IPS-NIHi7 (cell line): ENCODE data around the gene ZNF747.

Source experiments
- DNase-seq: peaks from one replicate; pipeline ENCODE4 v3.0.0; 2012; ENCODE audit warnings: mixed read lengths; ENCODE audit errors: extremely low spot score

ZNF747 gene

DNA sequence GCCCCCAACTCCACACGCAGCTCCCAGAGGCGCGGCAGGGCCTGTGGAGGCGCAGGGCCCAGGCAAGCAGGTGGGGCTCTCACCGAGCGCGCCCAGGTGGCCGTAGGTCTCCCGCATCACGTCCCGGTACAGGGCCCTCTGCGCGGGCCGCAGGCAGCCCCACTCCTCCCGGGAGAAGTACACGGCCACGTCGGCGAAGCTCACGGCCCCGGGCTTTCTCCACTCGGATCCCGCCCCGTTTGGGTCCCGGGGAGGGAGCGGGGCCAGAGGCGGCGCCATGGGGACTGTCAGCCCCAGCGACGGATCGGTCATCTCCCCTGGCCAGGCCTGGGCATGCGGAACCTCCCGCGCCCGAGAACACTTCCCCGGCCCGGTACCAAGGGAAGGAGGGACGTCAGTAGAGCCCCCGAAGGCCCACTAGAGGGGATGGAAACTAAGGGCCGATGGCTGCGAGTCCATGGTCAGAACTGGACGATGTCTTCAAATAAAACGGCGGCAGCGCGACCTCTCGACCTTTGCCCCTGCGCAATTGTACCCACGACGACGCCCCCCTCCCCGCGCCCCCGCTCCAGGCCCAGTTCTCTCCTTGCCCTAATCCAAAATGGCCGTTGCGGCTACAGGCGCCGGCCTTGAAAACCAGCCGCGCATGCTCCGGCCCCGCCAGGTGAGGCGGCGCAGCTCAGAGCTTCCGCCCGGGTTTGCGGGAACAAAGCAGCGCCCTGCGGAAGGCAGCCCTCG, at the start of gene ZNF747:
ZNF747 (minus strand) TSS at position 491 of the 738 bp plus-strand sequence; CDS start at position 312, 179 bp downstream.
- DNase-seq: peak; percentile 87

DNA sequence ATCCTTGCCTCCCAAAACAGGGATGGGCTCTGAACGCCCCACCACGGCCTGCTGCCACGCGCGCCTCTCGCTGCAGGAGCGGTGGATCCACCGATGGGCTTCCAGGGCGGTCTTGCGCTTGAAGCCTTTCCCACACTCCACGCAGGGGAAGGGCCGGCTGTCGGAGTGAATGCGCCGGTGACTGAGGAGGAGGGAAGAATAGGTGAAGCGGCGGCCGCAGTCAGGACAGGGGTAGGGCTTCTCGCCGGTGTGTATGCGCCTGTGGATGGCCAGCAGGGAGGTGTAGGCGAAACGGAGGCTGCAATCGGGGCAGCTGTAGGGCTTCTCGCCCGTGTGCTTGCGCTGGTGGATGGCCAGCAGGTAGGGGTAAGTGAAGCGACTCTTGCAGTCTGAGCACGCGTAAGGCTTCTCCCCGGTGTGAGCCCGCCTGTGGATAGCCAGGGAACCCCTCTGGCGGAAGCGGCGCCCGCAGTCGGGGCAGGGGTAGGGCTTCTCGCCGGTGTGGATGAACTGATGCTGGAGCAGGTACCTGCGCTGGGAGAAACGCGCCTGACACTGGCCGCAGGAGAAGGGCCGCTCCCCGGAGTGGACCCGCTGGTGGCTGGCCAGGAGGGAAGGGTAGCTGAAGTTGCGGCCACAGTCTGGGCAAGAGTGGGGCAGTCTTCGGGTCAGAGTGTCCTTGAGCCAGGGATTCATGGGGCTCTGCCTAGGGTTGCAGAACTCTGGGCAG, 48.1 kb upstream of the ZNF747 start:
- no peak for DNase-seq

DNA sequence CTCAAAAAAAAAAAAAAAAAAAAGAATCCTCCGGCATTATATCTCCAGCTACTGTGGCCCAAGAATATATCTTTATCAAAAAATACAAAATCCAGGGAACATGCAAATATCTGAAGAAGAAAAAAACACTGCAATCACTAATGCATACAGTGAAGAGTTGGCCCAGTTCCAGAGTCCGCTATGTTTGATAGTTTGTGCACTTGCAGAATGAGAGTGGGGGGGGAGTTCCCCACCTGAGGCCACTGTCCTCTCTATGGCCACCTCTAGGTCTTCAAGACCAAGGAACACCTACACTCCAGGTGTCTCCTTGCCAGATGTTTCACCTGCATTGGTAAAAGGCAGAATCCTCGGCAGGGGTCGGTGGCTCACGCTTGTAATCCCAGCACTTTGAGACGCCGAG, 46.8 kb upstream of the ZNF747 start:
- no peak for DNase-seq

DNA sequence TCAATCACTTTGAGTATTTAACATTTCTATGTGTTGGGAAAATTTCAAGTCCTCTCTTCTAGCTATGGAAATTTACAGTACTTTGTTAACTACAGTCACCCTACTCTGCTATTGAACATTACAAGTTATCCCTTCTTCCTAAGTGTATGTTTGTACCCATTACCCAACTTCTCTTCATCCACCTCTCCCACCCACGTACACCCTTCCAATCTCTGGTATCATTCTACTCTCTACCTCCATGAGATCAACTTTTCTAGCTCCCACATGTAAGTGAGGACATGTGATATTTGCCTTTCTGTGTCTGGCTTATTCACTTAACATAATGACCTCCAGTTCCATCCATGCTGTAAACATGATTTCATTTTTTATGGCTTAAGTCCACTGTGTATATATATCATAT, 40.0 kb upstream of the ZNF747 start:
- DNase-seq: no peak

DNA sequence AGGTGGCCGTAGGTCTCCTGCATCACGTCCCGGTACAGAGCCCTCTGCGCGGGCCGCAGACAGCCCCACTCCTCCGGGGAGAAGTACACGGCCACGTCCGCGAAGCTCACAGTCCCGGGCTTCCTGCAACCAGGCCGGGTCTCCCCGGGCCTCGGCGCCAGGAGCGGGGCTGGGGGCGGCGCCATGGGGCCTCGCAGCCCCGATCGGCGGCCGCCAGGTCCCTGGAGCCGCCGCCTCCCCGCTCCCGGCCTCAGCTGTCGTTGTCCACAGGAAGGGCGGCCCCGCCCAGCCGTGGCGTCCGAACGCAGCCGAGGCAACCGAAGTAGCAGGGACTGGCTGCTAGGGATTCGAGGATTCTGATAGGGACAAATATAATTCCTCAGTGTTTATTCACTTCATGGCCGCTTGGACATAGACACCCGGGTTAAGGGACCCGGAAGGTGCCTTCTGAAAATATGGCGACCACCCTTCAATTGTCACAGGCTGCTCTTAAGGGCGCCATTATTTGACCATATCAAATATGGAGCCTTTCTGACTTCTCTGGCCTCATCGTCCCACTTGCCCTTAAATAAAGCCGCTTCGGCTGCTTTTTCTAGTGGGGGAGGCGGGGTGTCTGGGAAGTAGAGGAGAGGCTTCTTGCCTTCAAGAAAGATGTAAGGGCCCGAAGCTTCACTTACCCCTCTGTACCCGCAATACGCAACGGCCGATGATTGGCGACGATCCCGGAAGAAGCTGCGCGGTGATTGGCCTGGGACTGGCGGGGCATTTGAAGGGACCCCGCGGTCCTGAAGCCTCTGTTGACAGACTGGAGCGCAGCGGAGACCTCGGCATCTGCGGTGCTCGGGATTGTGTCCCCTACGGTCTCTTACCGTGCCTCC, 37.0 kb upstream of the ZNF747 start, which contains the start of gene ZNF688:
ZNF688 (minus strand) TSS at position 270 of the 878 bp plus-strand sequence; CDS start at position 185, 85 bp downstream.
- DNase-seq: peak; percentile 97

DNA sequence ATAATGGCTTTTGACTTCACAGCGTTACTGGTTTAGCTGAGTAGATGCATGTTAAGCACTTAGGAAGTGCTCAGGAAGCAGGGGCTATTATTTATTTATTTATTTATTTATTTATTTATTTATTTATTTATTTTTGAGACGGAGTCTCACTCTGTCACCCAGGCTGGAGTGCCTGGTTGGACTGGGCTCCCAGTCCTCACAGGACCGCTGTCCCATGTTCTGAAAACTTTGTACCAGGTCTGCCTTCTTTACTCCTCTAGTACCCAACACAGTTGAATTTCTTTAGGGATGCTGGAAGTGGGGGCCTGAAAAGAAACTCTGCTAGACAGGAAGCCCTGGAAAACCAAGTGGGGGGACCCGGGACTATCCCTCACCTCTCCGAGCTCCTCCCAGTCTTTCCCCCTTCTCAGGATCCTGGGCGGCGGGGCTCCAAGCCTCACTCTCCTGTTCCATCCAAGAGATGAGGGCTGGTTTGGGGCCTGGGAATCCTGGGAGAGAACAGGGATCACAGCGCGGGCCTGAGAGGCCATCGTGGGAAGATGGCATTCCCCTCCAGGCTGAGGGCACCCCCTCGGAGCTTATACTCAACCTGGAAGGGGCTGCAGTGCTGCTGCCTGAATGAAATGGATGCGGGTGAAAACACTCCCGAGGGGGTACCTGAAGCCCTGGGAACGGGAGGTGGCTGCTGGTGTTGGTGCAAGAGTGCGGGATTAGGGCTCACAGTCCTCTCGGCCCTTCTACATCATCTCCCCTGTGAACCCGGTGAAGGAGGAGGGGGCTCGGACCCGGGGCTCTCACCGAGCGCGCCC, 36.2 kb upstream of the ZNF747 start:
- DNase-seq: peak; percentile 37

DNA sequence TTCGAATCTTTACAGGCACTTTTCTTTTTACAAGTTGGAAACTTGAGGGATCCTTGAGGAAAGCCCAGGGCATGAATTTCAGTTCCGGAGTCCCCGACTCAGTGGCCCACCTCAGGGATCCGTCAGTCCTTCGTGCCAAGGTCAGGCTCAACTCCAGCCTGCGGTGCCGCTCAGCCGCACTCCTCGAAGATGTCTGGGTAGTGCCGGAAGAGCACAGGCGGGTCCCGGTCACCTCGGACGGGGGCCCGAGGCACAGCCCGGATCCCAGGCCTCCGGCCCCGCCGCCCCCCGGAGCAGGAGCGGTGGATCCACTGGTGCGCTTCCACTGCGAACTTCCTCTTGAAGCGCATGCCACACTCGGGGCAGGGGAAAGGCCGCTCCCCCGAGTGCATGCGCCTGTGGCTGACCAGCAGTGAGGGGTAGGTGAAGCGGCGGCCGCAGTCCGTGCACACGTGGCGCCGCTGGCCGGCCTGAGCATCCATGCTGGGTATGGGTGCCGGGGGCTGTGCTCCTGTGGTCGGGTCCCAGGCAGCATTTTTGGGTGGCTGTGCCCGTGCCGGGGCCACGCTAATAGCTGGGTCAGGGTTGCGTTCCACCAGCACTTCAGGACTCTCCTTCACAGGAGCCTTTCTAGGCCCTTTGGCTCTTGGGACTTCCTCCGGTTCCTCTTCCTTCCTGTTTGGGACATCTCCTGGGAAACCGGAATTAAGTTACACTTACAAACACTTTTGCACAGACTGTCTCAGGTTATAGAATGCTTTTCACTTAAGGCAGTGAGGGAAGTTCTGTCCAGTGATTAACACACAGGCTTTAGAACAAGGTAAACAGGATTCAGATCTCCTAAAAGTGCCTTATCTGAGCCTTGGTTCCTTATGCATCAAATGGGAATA, 35.3 kb upstream of the ZNF747 start:
- no peak for DNase-seq

DNA sequence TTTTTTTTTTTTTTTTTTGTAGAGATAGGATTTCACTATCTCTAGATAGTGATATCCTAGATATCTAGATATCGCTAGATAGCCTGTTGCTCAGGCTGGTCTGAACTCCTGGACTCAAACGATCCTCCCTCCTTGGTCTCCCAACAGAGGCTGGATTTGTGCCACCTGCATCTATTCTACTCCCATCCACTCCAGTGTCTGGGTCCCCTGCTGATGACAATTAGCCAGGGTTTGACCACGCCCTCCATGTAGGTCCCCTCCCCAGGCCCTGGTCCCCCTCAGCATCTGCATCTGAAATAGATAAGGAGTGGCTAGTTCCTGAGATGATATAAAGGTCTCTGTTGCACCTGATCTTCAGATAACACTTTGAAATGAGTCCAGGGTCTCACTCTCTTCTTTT, 34.6 kb upstream of the ZNF747 start:
- DNase-seq: no peak

DNA sequence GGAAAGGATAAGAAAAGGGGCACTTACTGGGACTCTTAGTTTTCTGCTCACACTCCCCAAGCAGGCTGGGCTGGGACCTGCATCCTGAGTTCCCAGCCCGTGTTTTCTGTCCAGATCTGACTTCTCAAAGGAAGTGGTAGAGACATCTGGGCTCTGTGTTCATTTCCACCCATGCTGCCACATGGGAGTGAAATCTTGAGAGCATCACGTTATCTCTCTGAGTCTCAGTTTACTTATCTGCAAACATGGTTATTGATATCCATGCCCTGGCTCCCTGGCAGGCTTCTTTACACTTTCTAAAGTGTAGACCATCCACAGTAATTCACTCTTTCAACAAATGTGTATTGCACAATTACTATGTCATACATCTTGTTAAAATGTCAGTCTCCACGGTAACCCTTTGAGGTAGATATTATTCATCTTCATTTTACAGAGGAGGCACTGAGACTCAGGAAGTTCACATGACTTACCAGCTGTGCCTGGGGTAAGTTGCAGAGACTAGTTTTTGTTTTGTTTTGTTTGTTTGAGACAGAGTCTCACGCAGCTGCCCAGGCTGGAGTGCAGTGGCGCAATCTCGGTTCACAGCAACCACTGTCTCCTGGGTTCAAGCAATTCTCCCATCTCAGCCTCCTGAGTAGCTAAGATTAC, 33.5 kb upstream of the ZNF747 start:
- no peak for DNase-seq

DNA sequence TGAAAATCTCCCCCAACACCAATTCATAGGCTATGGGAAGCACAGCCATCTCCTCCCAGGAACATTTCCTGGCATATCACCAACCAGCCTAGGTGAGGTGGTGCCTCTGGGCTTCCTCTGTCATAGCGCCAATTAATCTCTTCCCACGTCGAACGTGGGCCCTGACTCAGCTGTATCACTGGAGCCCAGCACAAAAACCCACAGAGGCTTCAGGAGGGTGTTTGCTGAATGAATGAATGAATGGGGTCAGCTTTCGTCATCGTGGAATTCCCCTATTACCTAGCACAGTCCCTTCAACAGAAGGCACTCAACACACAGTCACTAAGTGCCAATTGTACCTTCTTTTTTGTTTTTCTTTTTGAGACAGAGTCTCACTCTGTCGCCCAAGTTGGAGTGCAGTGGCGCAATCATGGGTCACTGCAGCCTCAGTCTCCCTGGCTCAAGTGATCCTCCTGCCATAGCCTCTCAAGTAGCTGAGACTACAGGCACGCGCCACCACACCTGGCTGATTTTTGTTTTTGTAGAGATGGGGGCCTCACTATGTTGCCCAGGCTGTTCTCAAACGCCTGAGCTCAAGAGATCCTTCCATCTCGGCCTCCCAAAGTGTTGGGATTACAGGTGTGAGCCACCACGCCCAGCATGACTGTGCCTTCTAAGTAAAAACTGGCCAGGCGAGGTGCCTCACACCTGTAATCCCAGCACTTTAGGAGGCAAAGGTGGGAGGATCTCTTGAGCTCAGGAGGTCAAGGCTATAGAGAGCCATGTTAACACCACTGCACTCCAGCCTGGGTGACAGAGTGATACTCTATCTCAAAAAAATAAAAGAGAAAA, 32.7 kb upstream of the ZNF747 start:
- DNase-seq: no peak

DNA sequence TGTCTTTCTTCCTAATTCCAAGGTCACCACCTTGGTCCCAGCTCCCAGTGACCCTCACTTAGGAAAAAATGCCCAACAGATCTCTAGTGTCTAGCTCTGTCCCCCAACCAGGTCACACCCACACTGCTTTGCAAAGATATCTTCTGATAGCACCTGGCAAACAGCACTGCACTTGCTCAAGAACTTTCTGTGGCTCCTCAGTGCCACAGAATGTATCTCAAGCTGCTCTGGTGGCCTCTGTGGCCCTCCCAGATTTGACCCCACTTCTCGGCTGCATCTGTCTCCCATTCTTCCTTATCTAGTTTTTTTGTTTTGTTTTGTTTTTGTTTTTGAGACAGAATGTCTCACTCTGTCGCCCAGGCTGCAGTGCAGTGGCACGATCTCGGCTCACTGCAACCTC, 31.9 kb upstream of the ZNF747 start:
- DNase-seq: no peak

DNA sequence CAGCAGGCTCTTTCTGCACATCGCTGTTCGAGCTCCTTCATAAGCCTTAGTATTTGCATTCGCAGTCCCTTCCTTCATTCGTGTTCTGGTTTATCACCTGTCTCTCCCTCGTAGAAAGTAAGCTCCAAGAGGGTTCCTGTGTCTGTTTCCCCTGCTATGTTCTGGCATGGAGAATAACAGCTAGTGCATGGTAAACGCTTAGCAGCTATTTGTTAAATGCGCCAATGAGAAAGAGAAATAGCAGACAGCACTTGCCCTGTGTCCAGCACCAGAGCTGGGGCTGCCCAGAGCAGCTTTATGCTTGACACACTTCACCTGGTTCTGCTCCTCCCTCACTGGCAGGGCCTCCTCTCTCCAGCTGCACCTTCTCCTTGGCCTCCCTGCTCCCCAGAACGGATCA, 31.3 kb upstream of the ZNF747 start:
- no peak for DNase-seq

DNA sequence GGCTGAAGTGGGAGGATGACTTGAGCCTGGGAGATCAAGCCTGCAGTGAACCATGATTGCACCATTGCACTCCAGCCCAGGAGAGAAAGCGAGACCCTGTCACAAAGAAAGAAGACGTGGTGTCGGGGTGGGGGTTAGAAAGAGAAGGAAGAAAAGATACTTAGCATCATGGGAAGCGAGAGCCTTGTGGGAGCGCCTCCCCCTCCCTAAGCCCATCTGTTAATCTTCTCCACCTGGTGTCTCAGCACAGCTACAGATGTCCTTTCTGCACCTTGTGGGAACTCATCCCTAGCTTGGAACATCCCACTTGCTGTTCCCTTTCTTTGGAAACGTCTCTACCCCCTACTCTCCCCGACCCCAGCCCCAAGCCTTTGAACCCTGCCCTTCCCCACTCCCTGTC, 30.9 kb upstream of the ZNF747 start:
- DNase-seq: no peak

DNA sequence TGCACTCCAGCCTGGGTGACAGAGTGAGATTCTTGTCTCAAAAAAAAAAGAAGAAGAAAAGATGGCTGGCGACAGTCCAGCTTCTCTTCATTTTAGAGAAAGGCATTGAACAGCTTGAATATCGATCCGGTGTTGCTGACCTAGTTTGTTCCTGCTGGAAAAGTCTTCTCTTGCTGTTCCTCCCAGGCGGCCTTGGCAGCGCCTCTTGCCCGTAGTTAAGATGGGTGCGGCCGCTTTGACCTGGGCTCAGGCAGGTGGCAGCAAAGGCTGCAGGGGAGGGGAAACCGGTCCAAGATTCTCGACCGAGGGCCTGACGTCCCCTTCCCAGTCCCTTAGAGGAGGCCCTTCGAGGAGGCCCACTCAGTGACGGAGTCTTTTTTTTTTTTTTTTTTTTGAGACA, 27.4 kb upstream of the ZNF747 start:
- no peak for DNase-seq

DNA sequence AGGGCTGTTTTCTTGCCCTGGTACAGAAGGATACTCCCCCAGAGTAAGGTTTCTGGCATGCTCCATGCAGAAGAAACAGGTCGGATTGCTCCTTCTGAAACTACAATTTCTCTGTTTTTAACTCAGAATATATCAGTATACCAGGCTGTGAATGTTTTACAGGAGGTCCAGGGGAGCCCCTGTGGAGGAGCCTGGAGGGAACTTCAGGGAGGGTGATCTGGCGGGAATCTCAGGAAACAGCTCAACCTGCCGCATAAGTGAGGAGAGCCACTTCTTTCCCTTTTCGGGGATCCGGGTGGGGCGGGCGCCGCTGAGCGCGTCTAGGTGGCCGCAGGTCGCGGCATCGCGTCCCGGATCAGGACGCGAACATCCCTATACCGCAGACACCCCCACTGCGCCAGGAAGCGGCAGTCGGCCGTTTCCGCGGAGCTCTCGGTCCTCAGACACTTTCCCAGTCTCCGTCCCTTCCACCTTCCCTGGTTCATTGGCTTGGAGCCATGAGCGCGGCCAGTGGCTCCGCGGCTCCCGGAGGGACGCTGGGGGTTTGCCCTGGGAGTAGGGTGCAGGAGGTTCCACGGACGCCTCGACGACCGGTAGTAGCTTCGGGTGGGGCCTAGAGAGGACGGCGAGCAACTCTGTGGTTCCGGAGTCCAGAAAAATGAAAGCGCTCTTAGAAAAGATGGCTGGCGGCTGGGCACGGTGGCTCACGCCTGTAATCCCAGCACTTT, 26.6 kb upstream of the ZNF747 start:
- no peak for DNase-seq

DNA sequence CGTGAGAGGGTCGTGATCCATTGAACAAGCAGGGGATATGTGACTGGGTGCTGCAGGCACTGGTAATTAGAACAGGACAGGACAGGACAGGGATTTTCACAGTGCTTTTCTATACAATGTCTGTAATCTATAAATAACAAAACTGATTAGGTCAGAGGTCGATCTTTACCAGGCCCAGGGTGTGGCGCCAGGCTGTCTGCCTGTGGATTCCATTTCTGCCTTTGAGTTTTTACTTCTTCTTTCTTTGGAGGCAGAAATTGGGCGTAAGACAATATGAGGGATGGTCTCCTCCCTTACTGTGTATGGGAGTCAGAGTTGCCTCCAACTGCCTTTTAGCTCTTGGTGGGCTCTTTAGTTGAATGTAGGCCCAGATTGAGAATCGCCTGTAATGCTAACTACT, 25.0 kb upstream of the ZNF747 start:
- DNase-seq: no peak

DNA sequence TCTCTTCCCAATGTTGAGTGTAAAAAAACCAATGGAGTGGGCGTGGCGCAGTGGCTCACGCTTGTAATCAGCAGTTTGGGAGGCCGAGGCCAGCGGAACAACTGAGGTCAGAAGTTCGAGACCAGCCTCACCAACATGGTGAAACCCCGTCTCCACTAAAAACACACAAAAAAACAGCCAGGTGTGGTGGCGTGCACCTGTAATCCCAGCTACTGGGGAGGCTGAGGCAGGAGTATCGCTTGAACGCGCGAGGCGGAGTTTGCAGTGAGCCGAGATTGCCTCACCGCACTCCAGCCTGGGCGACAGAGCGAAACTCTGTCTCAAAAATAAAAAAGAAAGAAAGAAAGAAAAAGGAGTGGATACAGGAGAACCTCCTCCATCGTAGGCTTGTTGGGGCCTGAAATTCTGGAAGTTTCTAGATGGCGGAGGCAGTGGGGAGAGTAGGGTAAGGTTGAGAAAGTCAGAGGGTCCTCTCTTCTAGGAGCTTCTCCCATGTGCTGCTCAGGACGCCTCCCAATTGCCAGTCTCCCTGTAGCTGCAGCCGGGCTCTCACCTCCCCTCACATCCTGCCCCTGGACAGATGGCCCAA, 24.2 kb upstream of the ZNF747 start:
- DNase-seq: no peak
